Endothelial cell of umbilical vein (primary cell): ENCODE data around the gene PTGES3. TPM values are rescaled to one million over a fixed set of nuclear protein-coding genes. Genes with fewer than 3 reads are reported as not detected.

Source experiments
- BruUV-seq: library from RNA; stranded (reverse); fragments of 400-500 nt; replicated peaks from 2 replicates; lab custom pipeline; 2021; lab: Mats Ljungman, UMichigan
- CTCF ChIA-PET: fragments of 300-600, 350-600 bp; sonication (Branson Sonifier 250); formaldehyde crosslinking; loops from one replicate; lab custom pipeline; 2021; ENCODE audit warnings: antibody characterized with exemption, inconsistent platforms; lab: Charles Lee
- POLR2A ChIA-PET: fragments of 300-600, 350-600 bp; sonication (Branson Sonifier 250); formaldehyde crosslinking; loops from one replicate; lab custom pipeline; 2021; ENCODE audit warnings: antibody characterized with exemption, inconsistent platforms; lab: Charles Lee
- DNase-seq: peaks from one replicate; pipeline ENCODE4 v3.0.0-alpha.2; 2011; ENCODE audit warnings: low read depth, low spot score
- FAIRE-seq: peaks from 2 replicates; lab custom pipeline; 2011; peaks lifted over from hg19 to GRCh38; lab: Jason Lieb, UNC
- H2AFZ ChIP-seq: 2 replicates; pipeline ENCODE4 v1.6.0; 2012; ENCODE audit warnings: low read depth, low read length, control low read depth, inconsistent platforms
- H3K27ac ChIP-seq: 2 replicates; pipeline ENCODE4 v1.5.1; 2011; ENCODE audit warnings: low read depth, mild to moderate bottlenecking, control low read depth, low read length, moderate library complexity; ENCODE audit not compliant: insufficient read depth
- H3K27me3 ChIP-seq, 2 experiments: 2 replicates each; pipeline versions ENCODE4 v1.6.0 to v1.6.1; 2011; ENCODE audit warnings: low read length in 2 of 2, mixed read lengths in 1 of 2; ENCODE audit not compliant: control insufficient read depth in 2 of 2, insufficient read depth in 2 of 2
- H3K36me3 ChIP-seq, 2 experiments: 2 replicates in 1 of 2; 3 replicates in 1 of 2; pipeline ENCODE4 v1.5.1; 2011; ENCODE audit warnings: low read length in 2 of 2, mild to moderate bottlenecking in 1 of 2, moderate library complexity in 1 of 2; ENCODE audit not compliant: control insufficient read depth in 2 of 2, insufficient read depth in 2 of 2; ENCODE audit errors: extremely low read depth in 1 of 2
- H3K4me1 ChIP-seq: 3 replicates; pipeline ENCODE4 v1.5.1; 2011; ENCODE audit warnings: mild to moderate bottlenecking, low read length; ENCODE audit not compliant: control insufficient read depth, insufficient read depth; ENCODE audit errors: extremely low read depth
- H3K4me2 ChIP-seq: 2 replicates; pipeline ENCODE4 v1.6.1; 2011; ENCODE audit warnings: low read length, control low read depth, mixed read lengths; ENCODE audit not compliant: insufficient read depth
- H3K4me3 ChIP-seq, 3 experiments: fragments of 200-600 bp in 1 of 3; sonication (generic), shearing (Covaris generic) in 1 of 3; replicated peaks in 1 of 3; 2 replicates each; pipeline ENCODE4 v1.5.1; 2011 to 2016; ENCODE audit warnings: control low read depth in 3 of 3, low read length in 3 of 3, mild to moderate bottlenecking in 2 of 3, inconsistent platforms in 1 of 3, low read depth in 1 of 3, moderate library complexity in 1 of 3; ENCODE audit not compliant: insufficient read depth in 1 of 3
- H3K79me2 ChIP-seq: 2 replicates; pipeline ENCODE4 v1.6.0; 2012; ENCODE audit warnings: low read length, inconsistent platforms; ENCODE audit not compliant: control insufficient read depth, insufficient read depth
- H3K9ac ChIP-seq: replicated peaks from 2 replicates; pipeline ENCODE3; 2011; ENCODE audit warnings: low read length, control low read depth; ENCODE audit not compliant: insufficient read depth; ENCODE audit errors: extremely low read depth
- H3K9me1 ChIP-seq: replicated peaks from 3 replicates; pipeline ENCODE4 v1.6.0; 2011; ENCODE audit warnings: mild to moderate bottlenecking, low read length; ENCODE audit not compliant: control insufficient read depth, insufficient read depth; ENCODE audit errors: extremely low read depth
- H3K9me3 ChIP-seq: replicated peaks from 2 replicates; pipeline ENCODE4 v1.5.1; 2012; ENCODE audit warnings: low read length, inconsistent platforms; ENCODE audit not compliant: control insufficient read depth, insufficient read depth
- H4K20me1 ChIP-seq: replicated peaks from 2 replicates; pipeline ENCODE3; 2011; ENCODE audit warnings: mild to moderate bottlenecking, low read length; ENCODE audit not compliant: control insufficient read depth, insufficient read depth; ENCODE audit errors: extremely low read depth
- CTCF ChIP-seq, 2 donors: IDR thresholded peaks; 1 replicate in 1 of 2; 2 replicates in 1 of 2; pipeline ENCODE4 v1.5.1; 2011; ENCODE audit warnings: low read length in 2 of 2, mild to moderate bottlenecking in 2 of 2, moderate library complexity in 2 of 2, control low read depth in 1 of 2, inconsistent platforms in 1 of 2, low read depth in 1 of 2; ENCODE audit not compliant: insufficient read depth in 1 of 2; ENCODE audit errors: extremely low read depth in 1 of 2
- EZH2 ChIP-seq: IDR thresholded peaks from 2 replicates; pipeline ENCODE4 v1.6.1; 2012; ENCODE audit warnings: borderline replicate concordance, low read depth, mild to moderate bottlenecking, moderate library complexity, low read length, inconsistent platforms; ENCODE audit not compliant: severe bottlenecking
- GATA2 ChIP-seq: IDR thresholded peaks from 2 replicates; pipeline ENCODE4 v1.7.0; 2011; ENCODE audit warnings: low read depth, mild to moderate bottlenecking, moderate library complexity, mixed read lengths, low read length; ENCODE audit not compliant: insufficient read length, insufficient read depth
- JUN ChIP-seq: IDR thresholded peaks from 2 replicates; pipeline ENCODE4 v1.6.1; 2011; ENCODE audit warnings: borderline replicate concordance, low read depth; ENCODE audit not compliant: insufficient read length, insufficient read depth
- POLR2A ChIP-seq: IDR thresholded peaks from 2 replicates; pipeline ENCODE4 v1.6.1; 2012; ENCODE audit warnings: low read depth, mild to moderate bottlenecking, control low read depth, low read length
- dilution Hi-C: fragments of 300-500 bp; cut with MboI; formaldehyde crosslinking; loops from one replicate; pipeline ENCODE4 v1.15.0; 2019; ENCODE audit warnings: low sequenced_read_pairs; ENCODE audit not compliant: extremely low pct_ligation_motif_present
- intact Hi-C: fragments of 100-400 bp; cut with micrococcal nuclease; formaldehyde crosslinking; loops from one replicate; pipeline ENCODE4 v1.10.0; 2022
- polyA plus RNA-seq, 4 experiments: library from polyadenylated mRNA; depleted of rRNA in 3 of 4; stranded (reverse) in 3 of 4; unstranded in 1 of 4; fragments of >200 nt; gene quantifications; 2 replicates each; pipeline versions ENCODE4 v1.2.1 to v1.2.3, GENCODE V29; 2011 to 2012; ENCODE audit warnings: missing spikeins in 1 of 4
- total RNA-seq: library from RNA; stranded (reverse); gene quantifications from 2 replicates; pipeline ENCODE4 v1.2.3, GENCODE V29; 2021

Gene PTGES3
- total and polyA plus RNA-seq, 2 donors (not counting 3 experiments of a cell fraction or from before 2014, with no cell fraction given), result 48.5 to 278 TPM

- Histone ChIP-seq H3K79me2 (peaks cover 45% of the 10 kb centered on the region), H3K4me2 (no peak overlapping the region), H2AFZ (no peak overlapping the region), H3K4me1 (peaks cover 46% of the 10 kb centered on the region), H3K4me3 (no peak overlapping the region), H3K9me1 (no peaks in the 10 kb centered on the region), H3K27me3 (no peaks in the 10 kb centered on the region), H3K36me3 (no peaks in the 10 kb centered on the region), H3K9me3 (no peaks in the 10 kb centered on the region), H3K27ac (no peak overlapping the region), H4K20me1 (no peaks in the 10 kb centered on the region), H3K9ac (no peak overlapping the region)
- DNase-seq, result peak; percentile 50
- BruUV-seq, result no TSS peak
- intact Hi-C loops (loop anchor here (2.0 kb wide), 1 partner anchor 893 kb away; no protein-coding TSS in a partner anchor), dilution Hi-C loops (no loop called here)
- ChIA-PET CTCF (no interaction called here), POLR2A (no interaction called here)
- TF ChIP-seq GATA2, result no peak
- TF ChIP-seq POLR2A, result no peak
- TF ChIP-seq CTCF (IDR thresholded peaks at IDR 0.05; ENCODE audit: extremely low read depth in 1 of 2, insufficient read depth in 1 of 2, low read depth in 1 of 2, low read length in 2 of 2), result no peak
- no peak for TF ChIP-seq EZH2
- TF ChIP-seq JUN, result no peak
- FAIRE-seq, result no peak
These were observed 56.0 kb downstream of the PTGES3 start for GRCh38 chr12:56631790-56632700.
